HepG2 (cell line): ENCODE measurements around the gene INF2. TPM values are rescaled to one million over a fixed set of nuclear protein-coding genes. Genes with fewer than 3 reads are reported as not detected.
A peak's percentile ranks its signal among the peaks of the same experiment; 100 is the strongest.

Experiments
- ATF7-NPFF ChIP-seq: sonication (generic); formaldehyde crosslinking; IDR thresholded peaks from 2 replicates; pipeline ENCODE4 v1.8.1; 2023; ENCODE audit warnings: mild to moderate bottlenecking, low read depth, missing genetic modification reagents, moderate library complexity
- HDAC2 ChIP-seq: sonication (generic); formaldehyde crosslinking; IDR thresholded peaks from 2 replicates; pipeline ENCODE4 v1.4.0; 2020; ENCODE audit warnings: missing genetic modification reagents
- HOXD1 ChIP-seq: sonication (generic); formaldehyde crosslinking; IDR thresholded peaks from 2 replicates; pipeline ENCODE4 v1.5.0; 2020; ENCODE audit warnings: missing genetic modification reagents
- ISL2 ChIP-seq: sonication (generic); formaldehyde crosslinking; IDR thresholded peaks from 2 replicates; pipeline ENCODE4 v1.5.0; 2020; ENCODE audit warnings: missing genetic modification reagents
- JARID2 ChIP-seq: sonication (generic); formaldehyde crosslinking; IDR thresholded peaks from 2 replicates; pipeline ENCODE4 v1.8.1; 2023; ENCODE audit warnings: missing genetic modification reagents, inconsistent platforms; ENCODE audit not compliant: insufficient replicate concordance
- MED13 ChIP-seq: sonication (generic); formaldehyde crosslinking; IDR thresholded peaks from 2 replicates; pipeline ENCODE4 v1.5.0; 2020; ENCODE audit warnings: missing genetic modification reagents
- PAWR ChIP-seq: sonication (generic); formaldehyde crosslinking; IDR thresholded peaks from 2 replicates; pipeline ENCODE4 v1.4.0; 2020; ENCODE audit warnings: missing genetic modification reagents, mild to moderate bottlenecking, borderline replicate concordance
- PLRG1 ChIP-seq: fragments of 450-650 bp; conservative IDR thresholded peaks from 2 replicates; pipeline ENCODE4 v1.6.1; 2016
- RFXANK ChIP-seq: IDR thresholded peaks from 2 replicates; pipeline ENCODE4 v1.6.1; 2016
- RNF2 ChIP-seq: fragments of 450-650 bp; conservative IDR thresholded peaks from 2 replicates; pipeline ENCODE4 v1.6.1; 2016; ENCODE audit warnings: low read depth
- SSRP1 ChIP-seq: IDR thresholded peaks from 2 replicates; pipeline ENCODE4 v1.6.1; 2016; ENCODE audit warnings: control low read depth
- TARDBP ChIP-seq: sonication (generic); formaldehyde crosslinking; IDR thresholded peaks from 2 replicates; pipeline ENCODE4 v1.8.0; 2022; ENCODE audit warnings: mild to moderate bottlenecking, missing genetic modification reagents
- ZBTB8A ChIP-seq: sonication (generic); formaldehyde crosslinking; IDR thresholded peaks from 2 replicates; pipeline ENCODE4 v1.4.0; 2020; ENCODE audit warnings: mild to moderate bottlenecking, low read depth, missing genetic modification reagents, borderline replicate concordance
- ZFP36L1 ChIP-seq: sonication (generic); formaldehyde crosslinking; IDR thresholded peaks from 2 replicates; pipeline ENCODE4 v1.8.0; 2022; ENCODE audit warnings: mild to moderate bottlenecking, missing genetic modification reagents, moderate library complexity
- ZNF432 ChIP-seq: sonication (generic); formaldehyde crosslinking; IDR thresholded peaks from 2 replicates; pipeline ENCODE4 v1.5.0; 2020; ENCODE audit warnings: missing genetic modification reagents, mild to moderate bottlenecking, borderline replicate concordance
- polyA plus RNA-seq, 8 experiments: library from polyadenylated mRNA; depleted of rRNA in 3 of 8; stranded (reverse) in 7 of 8; unstranded in 1 of 8; fragments of >200 nt; fragmentation: Illumina TruSeq in 4 of 8; extraction: Trizol in 4 of 8; gene quantifications; 2 replicates each; pipeline versions ENCODE4 v1.2.1 to v1.2.3, GENCODE V29; 2011 to 2016; ENCODE audit warnings: low read depth in 4 of 8, missing spikeins in 1 of 8, mixed read lengths in 1 of 8; ENCODE audit not compliant: insufficient read depth in 1 of 8
- total RNA-seq, 5 experiments: library from RNA; depleted of rRNA; stranded (reverse); fragments of >200 nt; fragmentation: Illumina TruSeq; extraction: Trizol; gene quantifications; 2 replicates each; pipeline ENCODE4 v1.2.3, GENCODE V29; 2016; ENCODE audit warnings: low read depth in 1 of 5
- TF ChIP-seq, protein P1 (sequence below): sonication (generic); formaldehyde crosslinking; IDR thresholded peaks from 2 replicates; pipeline ENCODE4 v1.4.0; 2020; ENCODE audit warnings: missing genetic modification reagents, borderline replicate concordance
- TF ChIP-seq, protein P2 (sequence below), 2 experiments: fragments of 450-650 bp in 1 of 2; sonication (generic) in 1 of 2; formaldehyde crosslinking; IDR thresholded peaks; 2 replicates each; pipeline versions ENCODE4 v1.5.0 to v1.8.0; 2020 to 2022; ENCODE audit warnings: mild to moderate bottlenecking in 1 of 2, missing genetic modification reagents in 1 of 2
- TF ChIP-seq, protein P3 (sequence below): sonication (generic); formaldehyde crosslinking; IDR thresholded peaks from 2 replicates; pipeline ENCODE4 v1.4.0; 2020; ENCODE audit warnings: missing genetic modification reagents
- TF ChIP-seq, protein P4 (sequence below): sonication (generic); formaldehyde crosslinking; IDR thresholded peaks from 2 replicates; pipeline ENCODE4 v1.5.1; 2020; ENCODE audit warnings: mild to moderate bottlenecking, missing genetic modification reagents, borderline replicate concordance
- TF ChIP-seq, protein P5 (sequence below): sonication (generic); formaldehyde crosslinking; IDR thresholded peaks from 2 replicates; pipeline ENCODE4 v1.5.0; 2020; ENCODE audit warnings: missing genetic modification reagents

INF2 gene
- total and polyA plus RNA-seq, 2 of the 13 experiments (the other 11 are each of a cell fraction or from before 2014, with no cell fraction given): 16.4 to 26.4 TPM

DNA sequence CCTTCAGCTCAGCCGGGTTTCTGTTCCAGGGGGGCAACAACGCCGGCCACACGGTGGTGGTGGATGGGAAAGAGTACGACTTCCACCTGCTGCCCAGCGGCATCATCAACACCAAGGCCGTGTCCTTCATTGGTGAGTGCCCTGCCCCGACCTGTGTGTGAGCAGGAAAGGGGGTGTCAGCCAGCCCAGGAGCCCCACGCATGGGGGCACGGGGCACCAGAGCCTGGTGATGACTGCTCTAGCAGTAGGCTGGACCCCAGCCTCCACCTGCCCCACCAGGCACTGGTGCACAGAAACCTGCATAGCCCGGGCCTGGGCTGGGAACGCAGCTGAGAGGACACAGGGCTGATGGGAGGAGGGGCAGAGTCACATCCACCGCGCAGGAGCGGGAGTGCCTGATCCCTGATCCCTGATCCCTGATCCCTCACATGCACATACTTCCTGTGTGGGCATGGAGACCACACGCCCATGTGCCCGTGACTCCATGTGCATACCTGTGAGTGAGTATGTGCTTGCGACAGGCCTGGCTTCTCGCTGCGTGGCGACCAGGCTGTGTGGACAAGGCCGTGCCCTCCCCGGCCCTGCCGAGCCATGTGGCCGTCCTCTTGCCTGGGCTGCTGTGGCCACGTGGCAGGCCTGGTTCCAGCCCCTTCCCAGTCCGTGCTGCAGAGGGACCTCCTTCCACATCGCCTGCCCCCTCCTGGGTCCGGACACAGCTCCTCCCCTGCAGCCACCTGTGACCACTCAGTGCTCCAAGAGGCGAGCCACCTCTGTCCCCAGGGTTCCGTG is 45.8 kb downstream of the INF2 start (continued):
- TF ChIP-seq, protein P1, sequence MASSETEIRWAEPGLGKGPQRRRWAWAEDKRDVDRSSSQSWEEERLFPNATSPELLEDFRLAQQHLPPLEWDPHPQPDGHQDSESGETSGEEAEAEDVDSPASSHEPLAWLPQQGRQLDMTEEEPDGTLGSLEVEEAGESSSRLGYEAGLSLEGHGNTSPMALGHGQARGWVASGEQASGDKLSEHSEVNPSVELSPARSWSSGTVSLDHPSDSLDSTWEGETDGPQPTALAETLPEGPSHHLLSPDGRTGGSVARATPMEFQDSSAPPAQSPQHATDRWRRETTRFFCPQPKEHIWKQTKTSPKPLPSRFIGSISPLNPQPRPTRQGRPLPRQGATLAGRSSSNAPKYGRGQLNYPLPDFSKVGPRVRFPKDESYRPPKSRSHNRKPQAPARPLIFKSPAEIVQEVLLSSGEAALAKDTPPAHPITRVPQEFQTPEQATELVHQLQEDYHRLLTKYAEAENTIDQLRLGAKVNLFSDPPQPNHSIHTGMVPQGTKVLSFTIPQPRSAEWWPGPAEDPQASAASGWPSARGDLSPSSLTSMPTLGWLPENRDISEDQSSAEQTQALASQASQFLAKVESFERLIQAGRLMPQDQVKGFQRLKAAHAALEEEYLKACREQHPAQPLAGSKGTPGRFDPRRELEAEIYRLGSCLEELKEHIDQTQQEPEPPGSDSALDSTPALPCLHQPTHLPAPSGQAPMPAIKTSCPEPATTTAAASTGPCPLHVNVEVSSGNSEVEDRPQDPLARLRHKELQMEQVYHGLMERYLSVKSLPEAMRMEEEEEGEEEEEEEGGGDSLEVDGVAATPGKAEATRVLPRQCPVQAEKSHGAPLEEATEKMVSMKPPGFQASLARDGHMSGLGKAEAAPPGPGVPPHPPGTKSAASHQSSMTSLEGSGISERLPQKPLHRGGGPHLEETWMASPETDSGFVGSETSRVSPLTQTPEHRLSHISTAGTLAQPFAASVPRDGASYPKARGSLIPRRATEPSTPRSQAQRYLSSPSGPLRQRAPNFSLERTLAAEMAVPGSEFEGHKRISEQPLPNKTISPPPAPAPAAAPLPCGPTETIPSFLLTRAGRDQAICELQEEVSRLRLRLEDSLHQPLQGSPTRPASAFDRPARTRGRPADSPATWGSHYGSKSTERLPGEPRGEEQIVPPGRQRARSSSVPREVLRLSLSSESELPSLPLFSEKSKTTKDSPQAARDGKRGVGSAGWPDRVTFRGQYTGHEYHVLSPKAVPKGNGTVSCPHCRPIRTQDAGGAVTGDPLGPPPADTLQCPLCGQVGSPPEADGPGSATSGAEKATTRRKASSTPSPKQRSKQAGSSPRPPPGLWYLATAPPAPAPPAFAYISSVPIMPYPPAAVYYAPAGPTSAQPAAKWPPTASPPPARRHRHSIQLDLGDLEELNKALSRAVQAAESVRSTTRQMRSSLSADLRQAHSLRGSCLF (CRISPR knock-in tag): no peak
- TF ChIP-seq HOXD1 (CRISPR knock-in tag) (no peak), ISL2 (CRISPR knock-in tag) (no peak), RNF2 (peak; percentile 98), ZFP36L1 (CRISPR knock-in tag) (peak; percentile 95; the same call in 1 of the 2 replicates), ZBTB8A (CRISPR knock-in tag) (no peak), RFXANK (no peak), HDAC2 (CRISPR knock-in tag) (peak; percentile 60; the same call in 1 of the 2 replicates), SSRP1 (no peak), ZNF432 (no peak), PAWR (CRISPR knock-in tag) (no peak), MED13 (CRISPR knock-in tag) (no peak), JARID2 (CRISPR knock-in tag) (peak; percentile 32), ATF7-NPFF (peak; percentile 88; the same call in 1 of the 2 replicates), TARDBP (CRISPR knock-in tag) (peak; percentile 68; the same call in 1 of the 2 replicates), PLRG1 (no peak)
- TF ChIP-seq, protein P2, sequence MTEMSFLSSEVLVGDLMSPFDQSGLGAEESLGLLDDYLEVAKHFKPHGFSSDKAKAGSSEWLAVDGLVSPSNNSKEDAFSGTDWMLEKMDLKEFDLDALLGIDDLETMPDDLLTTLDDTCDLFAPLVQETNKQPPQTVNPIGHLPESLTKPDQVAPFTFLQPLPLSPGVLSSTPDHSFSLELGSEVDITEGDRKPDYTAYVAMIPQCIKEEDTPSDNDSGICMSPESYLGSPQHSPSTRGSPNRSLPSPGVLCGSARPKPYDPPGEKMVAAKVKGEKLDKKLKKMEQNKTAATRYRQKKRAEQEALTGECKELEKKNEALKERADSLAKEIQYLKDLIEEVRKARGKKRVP (CRISPR knock-in tag; IDR thresholded peaks at IDR 0.05): no peak
- TF ChIP-seq, protein P3, sequence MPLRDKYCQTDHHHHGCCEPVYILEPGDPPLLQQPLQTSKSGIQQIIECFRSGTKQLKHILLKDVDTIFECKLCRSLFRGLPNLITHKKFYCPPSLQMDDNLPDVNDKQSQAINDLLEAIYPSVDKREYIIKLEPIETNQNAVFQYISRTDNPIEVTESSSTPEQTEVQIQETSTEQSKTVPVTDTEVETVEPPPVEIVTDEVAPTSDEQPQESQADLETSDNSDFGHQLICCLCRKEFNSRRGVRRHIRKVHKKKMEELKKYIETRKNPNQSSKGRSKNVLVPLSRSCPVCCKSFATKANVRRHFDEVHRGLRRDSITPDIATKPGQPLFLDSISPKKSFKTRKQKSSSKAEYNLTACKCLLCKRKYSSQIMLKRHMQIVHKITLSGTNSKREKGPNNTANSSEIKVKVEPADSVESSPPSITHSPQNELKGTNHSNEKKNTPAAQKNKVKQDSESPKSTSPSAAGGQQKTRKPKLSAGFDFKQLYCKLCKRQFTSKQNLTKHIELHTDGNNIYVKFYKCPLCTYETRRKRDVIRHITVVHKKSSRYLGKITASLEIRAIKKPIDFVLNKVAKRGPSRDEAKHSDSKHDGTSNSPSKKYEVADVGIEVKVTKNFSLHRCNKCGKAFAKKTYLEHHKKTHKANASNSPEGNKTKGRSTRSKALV (CRISPR knock-in tag): no peak
- TF ChIP-seq, protein P4, sequence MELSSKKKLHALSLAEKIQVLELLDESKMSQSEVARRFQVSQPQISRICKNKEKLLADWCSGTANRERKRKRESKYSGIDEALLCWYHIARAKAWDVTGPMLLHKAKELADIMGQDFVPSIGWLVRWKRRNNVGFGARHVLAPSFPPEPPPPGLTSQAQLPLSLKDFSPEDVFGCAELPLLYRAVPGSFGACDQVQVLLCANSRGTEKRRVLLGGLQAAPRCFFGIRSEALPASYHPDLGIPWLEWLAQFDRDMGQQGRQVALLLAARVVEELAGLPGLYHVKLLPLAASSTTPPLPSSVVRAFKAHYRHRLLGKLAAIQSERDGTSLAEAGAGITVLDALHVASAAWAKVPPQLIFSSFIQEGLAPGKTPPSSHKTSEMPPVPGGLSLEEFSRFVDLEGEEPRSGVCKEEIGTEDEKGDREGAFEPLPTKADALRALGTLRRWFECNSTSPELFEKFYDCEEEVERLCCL: no peak; the same call in 1 of the 2 replicates
- TF ChIP-seq, protein P5, sequence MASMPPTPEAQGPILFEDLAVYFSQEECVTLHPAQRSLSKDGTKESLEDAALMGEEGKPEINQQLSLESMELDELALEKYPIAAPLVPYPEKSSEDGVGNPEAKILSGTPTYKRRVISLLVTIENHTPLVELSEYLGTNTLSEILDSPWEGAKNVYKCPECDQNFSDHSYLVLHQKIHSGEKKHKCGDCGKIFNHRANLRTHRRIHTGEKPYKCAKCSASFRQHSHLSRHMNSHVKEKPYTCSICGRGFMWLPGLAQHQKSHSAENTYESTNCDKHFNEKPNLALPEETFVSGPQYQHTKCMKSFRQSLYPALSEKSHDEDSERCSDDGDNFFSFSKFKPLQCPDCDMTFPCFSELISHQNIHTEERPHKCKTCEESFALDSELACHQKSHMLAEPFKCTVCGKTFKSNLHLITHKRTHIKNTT: no peak
